Sigmoid colon (tissue), 7 donors: ENCODE results near the gene ELMO1. TPM values are rescaled to one million over a fixed set of nuclear protein-coding genes. Genes with fewer than 3 reads are reported as not detected.
A peak's percentile ranks its signal among the peaks of the same experiment; 100 is the strongest.

Experiments used
- DNase-seq: peaks from one replicate; pipeline ENCODE4 v3.0.0-alpha.2; 2019
- H3K27ac ChIP-seq, 4 donors: fragments of 200-600 bp; sonication (generic); one replicate each; pipeline ENCODE4 v1.5.1; 2016 to 2019; ENCODE audit warnings: mild to moderate bottlenecking in 1 of 4
- H3K27me3 ChIP-seq, 3 donors: fragments of 200-600 bp; sonication (generic); one replicate each; pipeline ENCODE4 v1.5.1; 2019; ENCODE audit warnings: mild to moderate bottlenecking in 1 of 3
- H3K36me3 ChIP-seq, 4 donors: fragments of 200-600 bp; sonication (generic); one replicate each; pipeline ENCODE4 v1.5.1; 2016 to 2019
- H3K4me1 ChIP-seq, 4 donors: fragments of 200-600 bp; sonication (generic); one replicate each; pipeline ENCODE4 v1.5.1; 2017 to 2019
- H3K4me3 ChIP-seq, 4 donors: fragments of 200-600 bp; sonication (generic); one replicate each; pipeline ENCODE4 v1.5.1; 2017 to 2019; ENCODE audit warnings: mild to moderate bottlenecking in 2 of 4, moderate library complexity in 1 of 4
- H3K9me3 ChIP-seq, 4 donors: fragments of 200-600 bp in 3 of 4; sonication (generic) in 3 of 4; one replicate each; pipeline versions ENCODE4 v1.5.1 to v1.6.1; 2013 to 2019
- EP300 ChIP-seq, 4 donors: sonication (generic); formaldehyde crosslinking; IDR thresholded peaks; one replicate each; pipeline ENCODE4 v1.6.1; 2017; ENCODE audit warnings: antibody characterized with exemption in 4 of 4
- POLR2A ChIP-seq, 2 donors: fragments of 450-650 bp; IDR thresholded peaks; one replicate each; pipeline ENCODE4 v1.6.1; 2016; ENCODE audit warnings: antibody characterized with exemption in 2 of 2, mild to moderate bottlenecking in 2 of 2, moderate library complexity in 2 of 2
- POLR2AphosphoS5 ChIP-seq, 4 donors: sonication (generic); formaldehyde crosslinking; IDR thresholded peaks; one replicate each; pipeline ENCODE4 v1.6.1; 2017; ENCODE audit warnings: antibody characterized with exemption in 4 of 4
- WGBS, 2 donors: extraction: QIAGEN DNeasy Blood & Tissue Kit; methylation state at CpG; one replicate each; pipeline ENCODE4 v1.1.7; 2013; 5-methylcytosine and 5-hydroxymethylcytosine counted together
- intact Hi-C: fragments of 100-400 bp; cut with DNase I; formaldehyde crosslinking; loops from one replicate; pipeline ENCODE4 v1.15.1; 2023
- polyA plus RNA-seq, 3 donors: library from polyadenylated mRNA; stranded (reverse); fragments of 200-250 nt; gene quantifications; one replicate each; pipeline ENCODE4 v1.2.3, GENCODE V29; 2013
- total RNA-seq, 4 donors: library from RNA; depleted of rRNA; stranded (reverse); fragments of >200 nt; gene quantifications; one replicate each; pipeline ENCODE4 v1.1.0, GENCODE V29; 2016
- TF ChIP-seq, protein P1 (sequence below), 4 experiments: fragments of 450-650 bp in 3 of 4; fragments of 200-600 bp in 1 of 4; IDR thresholded peaks; one replicate each; pipeline ENCODE4 v1.5.1; 2016 to 2019; ENCODE audit warnings: antibody characterized with exemption in 4 of 4, mild to moderate bottlenecking in 3 of 4, moderate library complexity in 2 of 4
- donor health status: healthy with polysubstance abuse.
- donor health status: Bipolar disorder and iron deficiency.
- donor health status: healthy.

The ELMO1 gene
- total and polyA plus RNA-seq, 7 donors = 2.3 to 63.1 (median 33.9) TPM

DNA sequence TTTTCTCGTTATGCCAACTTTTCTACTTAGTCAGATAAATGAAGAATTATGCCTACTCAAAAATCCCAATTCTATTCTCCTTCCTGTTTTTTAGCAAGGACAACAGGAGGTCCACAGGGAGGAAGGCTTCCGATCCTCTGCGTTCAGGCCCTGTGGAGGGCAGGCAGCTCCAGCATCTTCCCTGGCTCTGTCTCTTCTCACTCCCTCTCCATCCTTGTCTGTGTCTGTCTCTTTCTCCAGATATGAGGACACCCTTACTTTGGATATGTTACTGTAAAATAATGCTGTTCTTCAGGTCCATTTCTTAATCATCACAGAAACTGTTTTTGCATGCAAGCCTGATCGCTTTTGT, 166.6 kb downstream of the ELMO1 start:
- 90 to 91% methylated on average over 4 of the region's 4 CpGs for WGBS, 2 donors
- Histone ChIP-seq H3K36me3 (no peaks in the 10 kb centered on the region), H3K4me3 (no peak overlapping the region), H3K27me3 (no peaks in the 10 kb centered on the region), H3K27ac (peak overlapping the region in 1 of 4 donors; percentile 0), H3K4me1 (peaks cover 0 to 23% (median 4%) of the 10 kb centered on the region in 4 donors), H3K9me3 (no peaks in the 10 kb centered on the region)
- no peak for DNase-seq
- TF ChIP-seq, protein P1, sequence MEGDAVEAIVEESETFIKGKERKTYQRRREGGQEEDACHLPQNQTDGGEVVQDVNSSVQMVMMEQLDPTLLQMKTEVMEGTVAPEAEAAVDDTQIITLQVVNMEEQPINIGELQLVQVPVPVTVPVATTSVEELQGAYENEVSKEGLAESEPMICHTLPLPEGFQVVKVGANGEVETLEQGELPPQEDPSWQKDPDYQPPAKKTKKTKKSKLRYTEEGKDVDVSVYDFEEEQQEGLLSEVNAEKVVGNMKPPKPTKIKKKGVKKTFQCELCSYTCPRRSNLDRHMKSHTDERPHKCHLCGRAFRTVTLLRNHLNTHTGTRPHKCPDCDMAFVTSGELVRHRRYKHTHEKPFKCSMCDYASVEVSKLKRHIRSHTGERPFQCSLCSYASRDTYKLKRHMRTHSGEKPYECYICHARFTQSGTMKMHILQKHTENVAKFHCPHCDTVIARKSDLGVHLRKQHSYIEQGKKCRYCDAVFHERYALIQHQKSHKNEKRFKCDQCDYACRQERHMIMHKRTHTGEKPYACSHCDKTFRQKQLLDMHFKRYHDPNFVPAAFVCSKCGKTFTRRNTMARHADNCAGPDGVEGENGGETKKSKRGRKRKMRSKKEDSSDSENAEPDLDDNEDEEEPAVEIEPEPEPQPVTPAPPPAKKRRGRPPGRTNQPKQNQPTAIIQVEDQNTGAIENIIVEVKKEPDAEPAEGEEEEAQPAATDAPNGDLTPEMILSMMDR (IDR thresholded peaks at IDR 0.05) = no peak
- no peak for TF ChIP-seq EP300 (IDR thresholded peaks at IDR 0.05)
- no peak for TF ChIP-seq POLR2A (IDR thresholded peaks at IDR 0.05)
- no peak for TF ChIP-seq POLR2AphosphoS5 (IDR thresholded peaks at IDR 0.05)
- intact Hi-C loops = loop anchor here (10.0 kb wide), 2 partner anchors 67 to 163 kb away; partner anchors contain the start of gene ELMO1

DNA sequence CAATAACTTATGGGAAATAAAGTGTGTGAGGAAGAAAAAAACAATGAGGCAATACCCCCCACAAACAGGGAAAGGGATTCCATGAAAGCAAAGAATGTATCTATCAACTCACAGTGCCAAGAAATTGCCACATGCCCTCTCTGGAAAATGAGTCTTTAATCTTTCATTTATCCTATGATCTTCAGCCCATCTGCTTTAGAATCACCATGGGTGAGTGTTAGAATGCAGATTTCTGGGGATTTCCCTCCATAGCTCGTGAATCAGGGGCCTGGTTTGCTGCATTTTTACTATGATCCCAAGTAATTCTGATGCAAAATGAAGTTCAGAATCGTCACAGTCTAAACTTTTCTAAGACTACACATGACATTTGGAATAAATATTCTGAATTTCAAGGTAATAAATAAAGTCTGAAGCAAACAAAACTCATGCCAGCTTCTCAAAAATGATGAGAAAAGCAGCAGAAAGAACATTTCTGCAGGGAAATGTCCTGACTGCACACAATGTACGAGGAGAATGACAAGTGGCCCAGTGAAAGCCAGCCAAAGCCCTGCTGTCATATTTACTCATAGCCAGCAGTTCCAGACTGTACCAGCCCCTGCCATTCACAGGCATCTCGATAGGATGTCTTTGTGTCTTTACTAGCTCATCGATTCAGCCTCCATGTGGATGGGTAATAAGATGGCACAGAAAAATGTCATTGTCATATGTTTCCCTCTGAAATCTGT, 167.1 kb downstream of the ELMO1 start:
- intact Hi-C loops = loop anchor here (10.0 kb wide), 2 partner anchors 67 to 163 kb away; partner anchors contain the start of gene ELMO1
- WGBS, 2 donors = 74 to 82% methylated on average over 5 of the region's 5 CpGs
- H3K27me3 ChIP-seq = no peaks in the 10 kb centered on the region
- no peak for DNase-seq
- TF ChIP-seq, protein P1 (IDR thresholded peaks at IDR 0.05) = no peak
- no peak for TF ChIP-seq EP300 (IDR thresholded peaks at IDR 0.05)
- no peak for TF ChIP-seq POLR2AphosphoS5 (IDR thresholded peaks at IDR 0.05)
- no peak for TF ChIP-seq POLR2A (IDR thresholded peaks at IDR 0.05)
- H3K36me3 ChIP-seq = no peaks in the 10 kb centered on the region
- peak overlapping the region in 2 of 4 donors; percentile 0 to 23 for H3K27ac ChIP-seq
- no peak overlapping the region for H3K4me3 ChIP-seq
- no peaks in the 10 kb centered on the region for H3K9me3 ChIP-seq
- H3K4me1 ChIP-seq = peaks cover 0 to 21% (median 4%) of the 10 kb centered on the region in 4 donors

DNA sequence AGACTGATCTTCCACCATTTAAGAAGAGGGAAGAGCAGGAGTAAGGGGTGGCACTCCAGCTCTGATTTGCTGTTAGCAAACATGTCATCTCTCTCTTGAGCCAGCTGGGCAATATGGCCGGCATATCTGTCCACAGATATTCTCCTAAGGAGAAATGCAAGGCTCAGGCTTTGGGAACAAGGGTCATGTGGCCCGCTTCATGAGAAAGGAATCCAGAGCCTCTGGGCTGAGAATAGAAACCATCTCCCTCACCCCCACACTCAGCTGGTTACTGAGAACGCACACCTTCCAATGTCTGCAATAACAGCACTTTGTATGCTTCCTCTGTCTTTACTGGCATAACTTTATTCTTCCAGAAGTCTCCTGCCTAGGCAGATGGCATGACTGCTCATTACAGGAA, 171.2 kb downstream of the ELMO1 start:
- intact Hi-C loops = no loop called here
- no peak overlapping the region for H3K4me3 ChIP-seq
- H3K27me3 ChIP-seq = no peaks in the 10 kb centered on the region
- H3K27ac ChIP-seq = no peak overlapping the region
- no peaks in the 10 kb centered on the region for H3K36me3 ChIP-seq
- DNase-seq = no peak
- H3K4me1 ChIP-seq = no peaks in the 10 kb centered on the region
- no peaks in the 10 kb centered on the region for H3K9me3 ChIP-seq
- TF ChIP-seq, protein P1 (IDR thresholded peaks at IDR 0.05) = no peak
- WGBS, 2 donors = 93 to 95% methylated on average over 3 of the region's 3 CpGs

DNA sequence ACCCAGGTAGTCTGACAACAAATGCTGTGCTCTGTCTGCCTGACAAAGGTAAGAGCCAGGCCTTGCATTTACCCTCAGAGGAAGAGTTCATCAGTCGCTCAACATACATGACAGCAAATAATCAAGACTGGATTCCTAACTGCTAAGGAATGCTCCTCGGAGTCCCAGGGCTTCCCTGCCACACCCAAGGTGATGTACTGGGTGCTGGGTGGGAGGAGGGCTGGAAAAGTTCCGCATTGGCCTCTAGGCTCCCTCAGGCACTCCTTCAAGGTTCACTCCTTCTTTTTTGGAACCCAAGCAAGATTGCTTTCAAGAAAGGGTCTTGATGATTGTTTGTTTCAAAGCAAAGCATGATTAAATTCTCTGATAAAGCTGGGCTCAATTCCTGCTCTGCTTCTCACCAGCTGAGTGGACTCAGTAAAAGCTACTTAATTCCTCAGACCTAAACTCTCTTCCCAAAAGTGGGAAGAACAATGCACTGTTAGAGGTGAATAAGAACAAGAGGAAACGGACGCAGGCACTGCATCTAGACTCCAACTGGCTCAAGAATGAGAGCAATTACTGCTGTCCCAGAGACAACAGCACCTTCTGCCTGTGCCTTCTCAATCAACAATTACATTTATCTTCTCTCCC, 173.5 kb downstream of the ELMO1 start:
- no peaks in the 10 kb centered on the region for H3K36me3 ChIP-seq
- no peaks in the 10 kb centered on the region for H3K27me3 ChIP-seq
- no peaks in the 10 kb centered on the region for H3K4me1 ChIP-seq
- H3K27ac ChIP-seq = no peak overlapping the region
- intact Hi-C loops = no loop called here
- no peaks in the 10 kb centered on the region for H3K9me3 ChIP-seq
- DNase-seq = no peak
- no peak overlapping the region for H3K4me3 ChIP-seq
- no peak for TF ChIP-seq POLR2AphosphoS5 (IDR thresholded peaks at IDR 0.05)
- TF ChIP-seq POLR2A (IDR thresholded peaks at IDR 0.05) = no peak
- no peak for TF ChIP-seq EP300 (IDR thresholded peaks at IDR 0.05)
- TF ChIP-seq, protein P1 (IDR thresholded peaks at IDR 0.05) = no peak
- WGBS, 2 donors = 83 to 87% methylated on average over 5 of the region's 5 CpGs
